Measurements from ENCODE around the gene HLCS.
A peak's percentile ranks its signal among the peaks of the same experiment; 100 is the strongest.

Gene HLCS

GRCh38 chr21:36922861-36923260, 43.6 kb downstream of the HLCS start:
- no peak for TF ChIP-seq CTCF (IDR thresholded peaks at IDR 0.05; ENCODE audit: extremely low read depth, insufficient read depth, missing control alignments)
- DNase-seq (ENCODE audit: low spot score): no peak
- in situ Hi-C loops (cut with MboI; ENCODE audit: low pct_unique_long_range_greater_than_20kb, low sequenced_read_pairs, unreplicated experiment): no loop called here

- no peak for DNase-seq (ENCODE audit: low spot score)
- TF ChIP-seq CTCF (IDR thresholded peaks at IDR 0.05; ENCODE audit: extremely low read depth, insufficient read depth, missing control alignments): no peak
- in situ Hi-C loops (cut with MboI; ENCODE audit: low pct_unique_long_range_greater_than_20kb, low sequenced_read_pairs, unreplicated experiment): no loop called here
Measured at GRCh38 chr21:36918291-36918690, 48.2 kb downstream of the HLCS start.

- in situ Hi-C loops (cut with MboI; ENCODE audit: low pct_unique_long_range_greater_than_20kb, low sequenced_read_pairs, unreplicated experiment): no loop called here
- DNase-seq (ENCODE audit: low spot score): no peak
- peak; percentile 30 for TF ChIP-seq CTCF (IDR thresholded peaks at IDR 0.05; ENCODE audit: extremely low read depth, insufficient read depth, missing control alignments)
Measured at GRCh38 chr21:36917471-36918158, 48.9 kb downstream of the HLCS start.

GRCh38 chr21:36916718-36917117, 49.8 kb downstream of the HLCS start:
- TF ChIP-seq CTCF (IDR thresholded peaks at IDR 0.05; ENCODE audit: extremely low read depth, insufficient read depth, missing control alignments): no peak
- in situ Hi-C loops (cut with MboI; ENCODE audit: low pct_unique_long_range_greater_than_20kb, low sequenced_read_pairs, unreplicated experiment): no loop called here
- no peak for DNase-seq (ENCODE audit: low spot score)

- in situ Hi-C loops (cut with MboI; ENCODE audit: low pct_unique_long_range_greater_than_20kb, low sequenced_read_pairs, unreplicated experiment): no loop called here
- TF ChIP-seq CTCF (IDR thresholded peaks at IDR 0.05; ENCODE audit: extremely low read depth, insufficient read depth, missing control alignments): no peak
- DNase-seq (ENCODE audit: low spot score): no peak
Measured at GRCh38 chr21:36915696-36916245, 50.7 kb downstream of the HLCS start.

- DNase-seq (ENCODE audit: low spot score): no peak
- in situ Hi-C loops (cut with MboI; ENCODE audit: low pct_unique_long_range_greater_than_20kb, low sequenced_read_pairs, unreplicated experiment): no loop called here
- TF ChIP-seq CTCF (IDR thresholded peaks at IDR 0.05; ENCODE audit: extremely low read depth, insufficient read depth, missing control alignments): no peak
Measured at GRCh38 chr21:36915014-36915695, 51.3 kb downstream of the HLCS start.
